OCI-LY3 (cell line): ENCODE results near the gene YY1.
"Not testable (repeated sequence)": the region's sequence is repeated elsewhere in the genome, so short reads cannot be mapped to it uniquely, and the experiment has no call there.

Experiments
- H2AFZ ChIP-seq: fragments of 200-600, 300-600 bp; shearing (Covaris generic); 2 replicates; pipeline ENCODE4 v1.6.0; 2014; ENCODE audit warnings: antibody characterized with exemption, low read depth, low read length
- H3K27ac ChIP-seq: fragments of 200-600, 300-600 bp; sonication (generic); 2 replicates; pipeline ENCODE4 v1.5.1; 2014; ENCODE audit warnings: mild to moderate bottlenecking, low read length, moderate library complexity, mixed read lengths
- H3K27me3 ChIP-seq: fragments of 200-600, 300-600 bp; sonication (generic); 2 replicates; pipeline ENCODE4 v1.6.1; 2014; ENCODE audit warnings: low read depth, low read length, mixed read lengths
- H3K36me3 ChIP-seq: fragments of 200-600, 300-600 bp; sonication (generic); replicated peaks from 2 replicates; pipeline ENCODE3; 2014; ENCODE audit warnings: low read depth, low read length, mixed read lengths
- H3K4me1 ChIP-seq: fragments of 300-600, 200-600 bp; sonication (generic); 2 replicates; pipeline ENCODE4 v1.6.1; 2014; ENCODE audit warnings: low read length, mixed read lengths
- H3K4me2 ChIP-seq: fragments of 200-600, 300-600 bp; sonication (generic); 2 replicates; pipeline ENCODE4 v1.6.1; 2014; ENCODE audit warnings: low read length, mixed read lengths
- H3K4me3 ChIP-seq: fragments of 300-600, 200-600 bp; sonication (generic); 2 replicates; pipeline ENCODE4 v1.5.1; 2014; ENCODE audit warnings: antibody characterized with exemption, mild to moderate bottlenecking, low read length, moderate library complexity
- H3K79me2 ChIP-seq: fragments of 300-600, 200-600 bp; shearing (Covaris generic); 2 replicates; pipeline ENCODE4 v1.6.1; 2014; ENCODE audit warnings: mild to moderate bottlenecking, low read length, mixed read lengths
- H3K9ac ChIP-seq: fragments of 300-600, 200-600 bp; shearing (Covaris generic); 2 replicates; pipeline ENCODE4 v1.6.0; 2014; ENCODE audit warnings: mild to moderate bottlenecking, low read length, moderate library complexity
- H3K9me3 ChIP-seq: fragments of 200-600, 300-600 bp; shearing (Covaris generic); 2 replicates; pipeline ENCODE4 v1.6.1; 2014; ENCODE audit warnings: low read length, mixed read lengths; ENCODE audit not compliant: insufficient read depth
- H4K20me1 ChIP-seq: fragments of 200-600, 300-600 bp; sonication (generic); 2 replicates; pipeline ENCODE4 v1.6.1; 2016; ENCODE audit warnings: low read length, mixed read lengths; ENCODE audit not compliant: insufficient read depth
- EZH2phosphoT487 ChIP-seq: fragments of 200-600 bp; shearing (Covaris generic); IDR thresholded peaks from 2 replicates; pipeline ENCODE4 v1.6.1; 2018; ENCODE audit warnings: antibody characterized with exemption, mixed run types, low read depth
- TF ChIP-seq, protein P1 (sequence below): fragments of 200-600, 300-600 bp; sonication (generic); IDR thresholded peaks from 2 replicates; pipeline ENCODE4 v1.5.1; 2014; ENCODE audit warnings: antibody characterized with exemption, low read length, low read depth

The YY1 gene

DNA sequence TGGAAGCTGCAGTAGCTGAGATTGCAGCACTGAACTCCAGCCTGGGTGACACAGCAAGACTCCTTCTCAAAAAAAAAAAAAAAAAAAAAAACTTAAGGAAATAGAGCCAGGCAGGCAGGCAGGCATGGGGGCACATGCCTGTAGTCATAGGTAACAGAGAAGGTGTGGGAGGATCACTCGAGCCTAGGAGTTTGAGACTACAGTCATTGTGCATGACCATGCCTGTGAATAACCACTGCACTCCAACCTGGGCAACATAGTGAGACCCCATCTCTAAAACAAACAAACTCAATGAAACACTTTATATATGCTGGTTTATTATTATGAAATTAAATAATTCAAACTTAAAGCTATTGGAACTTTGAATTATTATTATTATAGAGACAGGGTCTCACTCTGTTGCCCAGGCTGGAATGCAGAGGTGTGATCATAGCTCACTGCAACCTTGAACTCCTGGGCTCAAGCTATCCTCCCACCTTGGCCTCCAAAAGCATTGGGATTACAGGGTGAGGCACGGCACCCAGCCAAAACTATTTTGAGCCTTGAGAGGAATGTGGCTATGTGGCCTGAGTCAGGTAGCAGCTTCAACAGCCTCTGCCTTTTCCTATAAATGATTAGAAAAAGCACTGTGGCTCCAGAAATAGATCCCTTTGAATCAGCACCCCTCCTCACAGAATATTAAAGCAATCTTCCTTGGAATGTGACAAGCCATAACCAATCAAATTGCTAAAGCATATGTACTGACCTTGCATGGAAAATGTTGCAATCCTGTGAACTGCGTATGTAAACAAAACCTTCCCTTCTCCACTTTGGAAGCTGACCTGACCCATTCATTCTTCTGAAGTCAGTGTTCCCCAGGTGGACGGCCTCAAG, 34.7 kb upstream of the YY1 start:
- Histone ChIP-seq H3K36me3 (no peaks in the 10 kb centered on the region), H3K79me2 (no peaks in the 10 kb centered on the region), H3K27ac (no peak overlapping the region), H3K4me2 (no peak overlapping the region), H4K20me1 (no peaks in the 10 kb centered on the region), H2AFZ (no peak overlapping the region), H3K4me3 (no peak overlapping the region), H3K27me3 (peaks cover 8% of the 10 kb centered on the region; the same call in 1 of the 2 replicates), H3K9ac (no peak overlapping the region), H3K9me3 (no peaks in the 10 kb centered on the region), H3K4me1 (no peaks in the 10 kb centered on the region)
- TF ChIP-seq, protein P1, sequence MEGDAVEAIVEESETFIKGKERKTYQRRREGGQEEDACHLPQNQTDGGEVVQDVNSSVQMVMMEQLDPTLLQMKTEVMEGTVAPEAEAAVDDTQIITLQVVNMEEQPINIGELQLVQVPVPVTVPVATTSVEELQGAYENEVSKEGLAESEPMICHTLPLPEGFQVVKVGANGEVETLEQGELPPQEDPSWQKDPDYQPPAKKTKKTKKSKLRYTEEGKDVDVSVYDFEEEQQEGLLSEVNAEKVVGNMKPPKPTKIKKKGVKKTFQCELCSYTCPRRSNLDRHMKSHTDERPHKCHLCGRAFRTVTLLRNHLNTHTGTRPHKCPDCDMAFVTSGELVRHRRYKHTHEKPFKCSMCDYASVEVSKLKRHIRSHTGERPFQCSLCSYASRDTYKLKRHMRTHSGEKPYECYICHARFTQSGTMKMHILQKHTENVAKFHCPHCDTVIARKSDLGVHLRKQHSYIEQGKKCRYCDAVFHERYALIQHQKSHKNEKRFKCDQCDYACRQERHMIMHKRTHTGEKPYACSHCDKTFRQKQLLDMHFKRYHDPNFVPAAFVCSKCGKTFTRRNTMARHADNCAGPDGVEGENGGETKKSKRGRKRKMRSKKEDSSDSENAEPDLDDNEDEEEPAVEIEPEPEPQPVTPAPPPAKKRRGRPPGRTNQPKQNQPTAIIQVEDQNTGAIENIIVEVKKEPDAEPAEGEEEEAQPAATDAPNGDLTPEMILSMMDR: no peak
- TF ChIP-seq EZH2phosphoT487: no peak

DNA sequence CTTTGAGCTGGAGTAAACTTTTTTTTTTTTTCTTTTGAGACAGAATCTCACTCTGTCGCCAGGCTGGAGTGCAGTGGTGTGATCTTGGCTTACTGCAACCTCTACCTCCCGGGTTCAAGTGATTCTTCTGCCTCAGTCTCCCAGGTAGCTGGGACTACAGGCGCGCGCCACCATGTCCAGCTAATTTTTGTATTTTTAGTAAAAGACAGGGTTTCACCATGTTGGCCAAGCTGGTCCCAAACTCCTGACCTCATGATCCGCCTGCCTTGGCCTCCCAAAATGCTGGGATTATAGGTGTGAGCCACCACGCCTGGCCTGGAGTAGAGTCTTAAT, 34.1 kb upstream of the YY1 start:
- not testable (repeated sequence) for H3K27ac ChIP-seq, H2AFZ ChIP-seq, H3K27me3 ChIP-seq, H3K9me3 ChIP-seq, H3K9ac ChIP-seq, H3K79me2 ChIP-seq, H3K4me2 ChIP-seq, H4K20me1 ChIP-seq, H3K36me3 ChIP-seq, H3K4me3 ChIP-seq, H3K4me1 ChIP-seq

DNA sequence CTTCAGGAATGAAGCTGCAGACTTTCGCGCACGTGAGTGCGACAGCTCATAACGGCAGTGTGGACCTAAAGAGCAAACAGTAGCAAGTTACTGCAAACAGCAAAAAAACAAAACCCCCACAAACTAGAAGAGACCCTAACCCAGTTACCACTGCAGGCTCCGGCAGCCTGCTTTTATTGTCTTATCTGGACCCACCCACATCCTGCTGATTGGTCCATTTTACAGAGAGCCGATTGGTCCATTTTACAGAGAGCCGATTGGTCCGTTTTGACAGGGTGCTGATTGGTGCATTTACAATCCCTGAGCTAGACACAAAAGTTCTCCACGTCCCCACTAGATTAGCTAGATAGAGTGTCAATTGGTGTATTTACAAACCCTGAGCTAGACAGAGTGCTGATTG, 31.4 kb upstream of the YY1 start:
- H3K4me1 ChIP-seq, H3K9ac ChIP-seq, H3K9me3 ChIP-seq, H3K36me3 ChIP-seq, H3K4me2 ChIP-seq, H3K27me3 ChIP-seq, H3K27ac ChIP-seq, H4K20me1 ChIP-seq, H3K79me2 ChIP-seq, H2AFZ ChIP-seq, H3K4me3 ChIP-seq: not testable (repeated sequence)

DNA sequence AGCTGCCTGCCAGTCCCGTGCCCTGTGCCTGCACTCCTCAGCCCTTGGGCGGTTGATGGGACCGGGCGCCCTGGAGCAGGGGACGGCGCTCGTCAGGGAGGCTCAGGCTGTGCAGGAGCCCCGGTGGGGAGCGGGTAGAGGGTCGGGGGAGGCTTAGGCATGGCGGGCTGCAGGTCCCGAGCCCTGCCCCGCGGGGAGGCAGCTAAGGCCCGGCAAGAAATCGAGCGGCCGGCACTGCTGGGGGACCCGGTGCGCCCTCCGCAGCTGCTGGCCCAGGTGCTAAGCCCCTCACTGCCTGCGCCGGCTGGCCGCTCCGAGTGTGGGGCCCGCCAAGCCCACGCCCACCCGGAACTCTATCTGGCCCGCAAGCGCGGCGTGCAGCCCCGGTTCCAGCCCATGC, 30.8 kb upstream of the YY1 start:
- H3K27me3 ChIP-seq, H3K4me3 ChIP-seq, H3K4me2 ChIP-seq, H3K9me3 ChIP-seq, H3K27ac ChIP-seq, H2AFZ ChIP-seq, H3K9ac ChIP-seq, H3K79me2 ChIP-seq, H4K20me1 ChIP-seq, H3K36me3 ChIP-seq, H3K4me1 ChIP-seq: not testable (repeated sequence)

DNA sequence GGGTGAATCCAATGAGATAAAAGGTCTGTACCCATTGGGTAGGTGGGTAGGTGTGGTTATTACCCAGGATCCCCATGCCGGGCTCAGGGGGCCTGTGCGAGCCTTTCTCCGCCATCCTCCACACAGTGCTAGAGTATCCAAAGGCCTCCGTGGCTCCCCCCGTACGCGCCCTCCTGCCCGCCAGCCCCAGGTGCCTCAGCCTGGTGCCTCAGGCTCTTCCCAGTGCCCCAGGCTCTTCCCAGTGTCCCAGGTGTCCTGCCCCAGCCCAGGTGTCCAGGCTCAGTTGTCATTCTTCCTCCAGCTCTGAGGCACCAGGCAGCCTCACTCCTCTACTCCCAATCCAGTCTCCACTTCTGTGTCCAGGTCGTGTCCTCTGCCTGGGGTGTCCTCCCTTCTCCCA, 27.6 kb upstream of the YY1 start:
- Histone ChIP-seq H2AFZ (no peak overlapping the region), H3K4me2 (no peak overlapping the region), H4K20me1 (no peaks in the 10 kb centered on the region), H3K27me3 (no peaks in the 10 kb centered on the region), H3K9ac (no peak overlapping the region), H3K9me3 (no peaks in the 10 kb centered on the region), H3K36me3 (no peaks in the 10 kb centered on the region), H3K4me3 (no peak overlapping the region), H3K79me2 (no peaks in the 10 kb centered on the region), H3K4me1 (peaks cover 14% of the 10 kb centered on the region), H3K27ac (no peak overlapping the region)
- TF ChIP-seq EZH2phosphoT487: no peak
- TF ChIP-seq, protein P1: no peak
